SH-SY5Y (cell line): ENCODE data around the gene MYO1A.

Source experiments
- GATA2 ChIP-seq: IDR thresholded peaks from 2 replicates; pipeline ENCODE4 v1.6.1; 2011; ENCODE audit warnings: mild to moderate bottlenecking, low read depth, low read length
- GATA3 ChIP-seq: IDR thresholded peaks from 2 replicates; pipeline ENCODE4 v1.6.1; 2011; ENCODE audit warnings: low read depth, mild to moderate bottlenecking, low read length, moderate library complexity

GRCh38 chr12:57001448-57001906 is 48.5 kb downstream of the MYO1A start:
- no peak for TF ChIP-seq GATA2
- TF ChIP-seq GATA3 = no peak
